K562 (cell line): ENCODE results near the gene DRAXIN. TPM values are rescaled to one million over a fixed set of nuclear protein-coding genes. Genes with fewer than 3 reads are reported as not detected.

Experiments used
- ATAC-seq: fragments of 200-7000 bp; cut with Tn5 transposase; 3 replicates; pipeline ENCODE4 v1.9.1; 2020; ENCODE audit warnings: moderate library complexity
- BruUV-seq: library from RNA; stranded (reverse); fragments of 400-500 nt; replicated peaks from 2 replicates; lab custom pipeline; 2021; lab: Mats Ljungman, UMichigan
- CTCF ChIA-PET: fragments of 300-600 bp; formaldehyde crosslinking; extraction: SDS; loops from one replicate; lab custom pipeline; 2021; ENCODE audit warnings: low intra/inter-chr PET ratio; lab: Yijun Ruan, JAX
- POLR2A ChIA-PET: fragments of 300-600, 350-650 bp; sonication (Branson Sonifier 250); formaldehyde crosslinking; extraction: SDS; loops from one replicate; lab custom pipeline; 2021; ENCODE audit warnings: antibody characterized with exemption, inconsistent platforms; lab: Yijun Ruan, JAX
- DNase-seq, 4 experiments: peaks; one replicate each; pipeline versions ENCODE4 v3.0.0 to v3.0.0-alpha.2; 2011 to 2018; ENCODE audit warnings: low spot score in 3 of 4, mixed read lengths in 3 of 4; ENCODE audit errors: extremely low read depth in 1 of 4
- FAIRE-seq: peaks from 2 replicates; lab custom pipeline; 2011; peaks lifted over from hg19 to GRCh38; lab: Jason Lieb, UNC
- H2AFZ ChIP-seq: 2 replicates; pipeline ENCODE4 v1.6.0; 2011; ENCODE audit warnings: low read depth, low read length, control low read depth, inconsistent platforms
- H3K27ac ChIP-seq: fragments of 200-600 bp; 3 replicates; pipeline ENCODE4 v1.8.0; 2011; ENCODE audit warnings: low read depth, mild to moderate bottlenecking, control low read depth, inconsistent platforms, low read length, moderate library complexity, mixed read lengths; ENCODE audit errors: extremely low read depth
- H3K27me3 ChIP-seq, 2 experiments: fragments of 300-600 bp in 1 of 2; 2 replicates in 1 of 2; 3 replicates in 1 of 2; pipeline versions ENCODE4 v1.6.0 to v1.8.0; 2011; ENCODE audit warnings: inconsistent platforms in 2 of 2, low read length in 2 of 2, mild to moderate bottlenecking in 1 of 2, mixed read lengths in 1 of 2, moderate library complexity in 1 of 2; ENCODE audit not compliant: control insufficient read depth in 2 of 2, insufficient read depth in 2 of 2
- H3K36me3 ChIP-seq: fragments of 300-600 bp; 3 replicates; pipeline ENCODE4 v1.8.0; 2011; ENCODE audit warnings: mild to moderate bottlenecking, low read length, inconsistent platforms; ENCODE audit not compliant: control insufficient read depth, insufficient read depth
- H3K4me1 ChIP-seq, 2 experiments: fragments of 200-600 bp in 1 of 2; replicated peaks in 1 of 2; 2 replicates in 1 of 2; 3 replicates in 1 of 2; pipeline versions ENCODE4 v1.5.1 to v1.8.0; 2011; ENCODE audit warnings: inconsistent platforms in 2 of 2, low read length in 2 of 2, mild to moderate bottlenecking in 1 of 2, mixed read lengths in 1 of 2, moderate library complexity in 1 of 2; ENCODE audit not compliant: control insufficient read depth in 2 of 2, insufficient read depth in 2 of 2
- H3K4me2 ChIP-seq: 2 replicates; pipeline ENCODE4 v1.6.1; 2011; ENCODE audit warnings: low read length, control low read depth, inconsistent platforms, mixed read lengths; ENCODE audit not compliant: insufficient read depth
- H3K4me3 ChIP-seq: fragments of 200-600 bp; sonication (generic), shearing (Covaris generic); 2 replicates; pipeline ENCODE4 v1.5.1; 2016; ENCODE audit warnings: control low read depth, inconsistent platforms
- H3K79me2 ChIP-seq: fragments of 200-600 bp; 3 replicates; pipeline ENCODE4 v1.8.0; 2011; ENCODE audit warnings: low read length, inconsistent platforms; ENCODE audit not compliant: control insufficient read depth, insufficient read depth
- H3K9ac ChIP-seq, 2 experiments: 2 replicates each; pipeline versions ENCODE4 v1.6.0 to v1.6.1; 2011; ENCODE audit warnings: low read depth in 2 of 2, low read length in 2 of 2, control low read depth in 1 of 2, inconsistent platforms in 1 of 2, mild to moderate bottlenecking in 1 of 2, mixed read lengths in 1 of 2; ENCODE audit not compliant: insufficient read depth in 1 of 2
- H3K9me1 ChIP-seq: one replicate; pipeline ENCODE4 v1.6.0; 2011; ENCODE audit warnings: inconsistent platforms, mild to moderate bottlenecking, low read length, moderate library complexity; ENCODE audit not compliant: control insufficient read depth, insufficient read depth
- H3K9me3 ChIP-seq: replicated peaks from 2 replicates; pipeline ENCODE4 v1.5.1; 2011; ENCODE audit warnings: low read depth, low read length, inconsistent platforms; ENCODE audit not compliant: control insufficient read depth, insufficient read depth
- H4K20me1 ChIP-seq: replicated peaks from 2 replicates; pipeline ENCODE4 v1.6.1; 2011; ENCODE audit warnings: low read length, inconsistent platforms, mixed read lengths; ENCODE audit not compliant: control insufficient read depth, insufficient read depth
- ATF7 ChIP-seq: fragments of 450-650 bp; IDR thresholded peaks from 2 replicates; pipeline ENCODE4 v1.7.1; 2014; ENCODE audit warnings: mild to moderate bottlenecking, moderate library complexity
- CHD4 ChIP-seq: fragments of 200-600 bp; sonication (generic); IDR thresholded peaks from 3 replicates; pipeline ENCODE4 v1.6.1; 2012; ENCODE audit warnings: low read depth, mild to moderate bottlenecking, mixed read lengths, low read length, inconsistent platforms; ENCODE audit not compliant: insufficient read depth, insufficient replicate concordance, poor library complexity, severe bottlenecking
- ELF1 ChIP-seq: fragments of 200-800 bp; sonication (Bioruptor generic); IDR thresholded peaks from 2 replicates; pipeline ENCODE4 v1.6.1; 2016; ENCODE audit warnings: missing genetic modification characterization, missing compliant biosample characterization
- MAFF ChIP-seq: IDR thresholded peaks from 2 replicates; pipeline ENCODE4 v1.6.1; 2012; ENCODE audit warnings: low read length, improper control_type of control experiment
- POLR2B ChIP-seq: fragments of 450-650 bp; IDR thresholded peaks from 2 replicates; pipeline ENCODE4 v1.6.1; 2018; ENCODE audit warnings: low read depth; ENCODE audit not compliant: partially characterized antibody
- PPARD ChIP-seq: fragments of 250-450 bp; sonication (Bioruptor Pico); IDR thresholded peaks from 2 replicates; pipeline ENCODE4 v1.8.0; 2022; ENCODE audit warnings: inconsistent platforms, mild to moderate bottlenecking, moderate library complexity
- SMAD1 ChIP-seq: fragments of 150-350 bp; IDR thresholded peaks from 2 replicates; pipeline ENCODE4 v1.6.1; 2014; ENCODE audit warnings: low read length, low read depth; ENCODE audit not compliant: partially characterized antibody
- TCF3 ChIP-seq: sonication (generic); formaldehyde crosslinking; IDR thresholded peaks from 2 replicates; pipeline ENCODE4 v1.4.0; 2020; ENCODE audit warnings: mild to moderate bottlenecking, missing genetic modification reagents
- ZBTB1 ChIP-seq: sonication (generic); formaldehyde crosslinking; IDR thresholded peaks from 2 replicates; pipeline ENCODE4 v1.8.1; 2023; ENCODE audit warnings: missing genetic modification reagents, low read depth, mild to moderate bottlenecking, borderline replicate concordance
- ZNF146 ChIP-seq: IDR thresholded peaks from one replicate; pipeline ENCODE4 v1.6.1; 2018; ENCODE audit warnings: missing compliant biosample characterization; ENCODE audit not compliant: unreplicated experiment
- ZNF165 ChIP-seq: fragments of 250-450 bp; sonication (Bioruptor Pico); IDR thresholded peaks from 2 replicates; pipeline ENCODE4 v1.4.0; 2020; ENCODE audit warnings: borderline replicate concordance
- ZNF316 ChIP-seq: fragments of 450-650 bp; IDR thresholded peaks from 2 replicates; pipeline ENCODE4 v1.6.1; 2016
- ZSCAN32 ChIP-seq: fragments of 450-650 bp; formaldehyde crosslinking; IDR thresholded peaks from 2 replicates; pipeline ENCODE4 v1.4.0; 2020; ENCODE audit warnings: mild to moderate bottlenecking, moderate library complexity
- WGBS: fragments of 100-300 bp; shearing (Covaris generic); methylation state at CpG from one replicate; pipeline ENCODE4 v1.1.6; 2016; ENCODE audit warnings: low coverage, mixed read lengths; ENCODE audit not compliant: insufficient coverage; ENCODE audit errors: missing lambda C conversion rate; 5-methylcytosine and 5-hydroxymethylcytosine counted together
- in situ Hi-C: fragments of 300-500 bp; cut with MboI; formaldehyde crosslinking; loops from 4 replicates; pipeline ENCODE4 v1.15.0; 2018; ENCODE audit warnings: inconsistent platforms, mixed read lengths
- intact Hi-C: fragments of 100-400 bp; cut with micrococcal nuclease; formaldehyde crosslinking; loops from 2 replicates; pipeline ENCODE4 v1.14.2; 2022
- polyA plus RNA-seq, 8 experiments: library from polyadenylated mRNA; depleted of rRNA in 4 of 8; stranded (reverse) in 5 of 8; unstranded in 3 of 8; fragments of >200 nt; fragmentation: Nextera tagmentation in 2 of 8; fragmentation: Illumina TruSeq in 1 of 8; extraction: Ambion mirVana in 2 of 8; extraction: Trizol in 1 of 8; gene quantifications; 2 replicates each; pipeline versions ENCODE4 v1.2.1 to v1.2.3, GENCODE V29; 2011 to 2014; ENCODE audit warnings: inconsistent platforms in 1 of 8, missing spikeins in 1 of 8
- total RNA-seq, 7 experiments: library from RNA; depleted of rRNA in 6 of 7; stranded (reverse); fragments of >200 nt in 6 of 7; fragmentation: Illumina TruSeq in 2 of 7; extraction: Trizol in 2 of 7; gene quantifications; 2 replicates each; pipeline versions ENCODE4 v1.2.1 to v1.2.3, GENCODE V29; 2011 to 2021; ENCODE audit warnings: low replicate concordance in 1 of 7
- TF ChIP-seq, protein P1 (sequence below): sonication (generic); formaldehyde crosslinking; IDR thresholded peaks from 2 replicates; pipeline ENCODE4 v1.8.1; 2023; ENCODE audit warnings: mild to moderate bottlenecking, missing genetic modification reagents
- TF ChIP-seq, protein P2 (sequence below): sonication (generic); formaldehyde crosslinking; IDR thresholded peaks from 2 replicates; pipeline ENCODE4 v1.8.0; 2022; ENCODE audit warnings: mild to moderate bottlenecking, low read depth, missing genetic modification reagents
- TF ChIP-seq, protein P3 (sequence below): sonication (generic); formaldehyde crosslinking; IDR thresholded peaks from 2 replicates; pipeline ENCODE4 v1.8.0; 2022; ENCODE audit warnings: mild to moderate bottlenecking, missing genetic modification reagents
- TF ChIP-seq, protein P4 (sequence below): fragments of 450-650 bp; formaldehyde crosslinking; IDR thresholded peaks from 2 replicates; pipeline ENCODE4 v1.4.0; 2020; ENCODE audit warnings: mild to moderate bottlenecking, moderate library complexity

Gene DRAXIN
- total and polyA plus RNA-seq, 9 of the 15 experiments (the other 6 are each of a cell fraction or from before 2014, with no cell fraction given): 0.01 to 0.04 (median 0.01) TPM; not detected in 6

DNA sequence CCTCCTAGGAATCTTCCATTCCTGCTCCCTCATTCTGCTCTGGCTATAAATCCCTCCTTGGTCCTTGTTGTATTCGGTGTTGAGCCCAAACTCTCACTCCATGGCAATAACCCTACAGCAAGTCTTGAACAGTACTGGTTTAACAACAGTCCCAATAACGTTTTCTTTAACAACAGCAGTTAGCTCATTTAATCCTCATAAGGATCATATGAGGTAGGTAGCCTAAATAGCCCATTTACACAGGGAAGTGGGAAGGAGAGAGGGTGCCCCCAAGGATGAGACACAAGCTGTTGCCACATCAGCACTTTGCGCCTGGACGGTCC, 44.0 kb downstream of the DRAXIN start:
- Histone ChIP-seq H3K4me2 (peak overlapping the region; percentile 99), H3K27me3 (no peaks in the 10 kb centered on the region), H3K9me3 (no peaks in the 10 kb centered on the region), H3K9ac (peak overlapping the region; percentile 34 to 97), H3K36me3 (peaks cover 7% of the 10 kb centered on the region; the same call in 2 of the 3 replicates), H2AFZ (peak overlapping the region; percentile 84), H3K4me3 (peak overlapping the region; percentile 69), H3K27ac (peak overlapping the region; percentile 53), H3K4me1 (peaks cover 43 to 46% of the 10 kb centered on the region in 2 experiments), H3K9me1 (peaks cover 7% of the 10 kb centered on the region), H4K20me1 (no peaks in the 10 kb centered on the region), H3K79me2 (peaks cover 36% of the 10 kb centered on the region)
- FAIRE-seq: no peak
- intact Hi-C loops: loop anchor here (5.0 kb wide), 1 partner anchor 62 kb away; no protein-coding TSS in a partner anchor
- CTCF ChIA-PET: no interaction called here
- no peak for DNase-seq
- WGBS: 33% methylated on average over 4 of the region's 4 CpGs
- in situ Hi-C loops: no loop called here
- POLR2A ChIA-PET: interaction anchor here (0.7 to 3.0 kb wide), 8 partner anchors 14 to 173 kb away, joined by 3 to 23 read pairs (median 3); partner anchors contain the start of gene FBXO6
- BruUV-seq: no TSS peak
- ATAC-seq: no peak
- 0 out of 2 replicates have a peak, but pooled peaks have one; percentile 3 for TF ChIP-seq MAFF
- TF ChIP-seq ZNF146: no peak
- TF ChIP-seq ZSCAN32 (CRISPR knock-in tag): no peak
- TF ChIP-seq ZNF316: peak; percentile 89
- TF ChIP-seq, protein P1, sequence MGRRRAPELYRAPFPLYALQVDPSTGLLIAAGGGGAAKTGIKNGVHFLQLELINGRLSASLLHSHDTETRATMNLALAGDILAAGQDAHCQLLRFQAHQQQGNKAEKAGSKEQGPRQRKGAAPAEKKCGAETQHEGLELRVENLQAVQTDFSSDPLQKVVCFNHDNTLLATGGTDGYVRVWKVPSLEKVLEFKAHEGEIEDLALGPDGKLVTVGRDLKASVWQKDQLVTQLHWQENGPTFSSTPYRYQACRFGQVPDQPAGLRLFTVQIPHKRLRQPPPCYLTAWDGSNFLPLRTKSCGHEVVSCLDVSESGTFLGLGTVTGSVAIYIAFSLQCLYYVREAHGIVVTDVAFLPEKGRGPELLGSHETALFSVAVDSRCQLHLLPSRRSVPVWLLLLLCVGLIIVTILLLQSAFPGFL: 0 out of 2 replicates have a peak, but pooled peaks have one; percentile 23
- TF ChIP-seq ZBTB1 (CRISPR knock-in tag): 0 out of 2 replicates have a peak, but pooled peaks have one; percentile 19
- TF ChIP-seq SMAD1: no peak
- TF ChIP-seq CHD4: no peak
- TF ChIP-seq ATF7: no peak
- no peak for TF ChIP-seq PPARD (CRISPR knock-in tag)
- TF ChIP-seq ELF1 (tag): no peak
- no peak for TF ChIP-seq ZNF165 (CRISPR knock-in tag)
- no peak for TF ChIP-seq POLR2B
- TF ChIP-seq TCF3 (CRISPR knock-in tag): no peak
- TF ChIP-seq, protein P2, sequence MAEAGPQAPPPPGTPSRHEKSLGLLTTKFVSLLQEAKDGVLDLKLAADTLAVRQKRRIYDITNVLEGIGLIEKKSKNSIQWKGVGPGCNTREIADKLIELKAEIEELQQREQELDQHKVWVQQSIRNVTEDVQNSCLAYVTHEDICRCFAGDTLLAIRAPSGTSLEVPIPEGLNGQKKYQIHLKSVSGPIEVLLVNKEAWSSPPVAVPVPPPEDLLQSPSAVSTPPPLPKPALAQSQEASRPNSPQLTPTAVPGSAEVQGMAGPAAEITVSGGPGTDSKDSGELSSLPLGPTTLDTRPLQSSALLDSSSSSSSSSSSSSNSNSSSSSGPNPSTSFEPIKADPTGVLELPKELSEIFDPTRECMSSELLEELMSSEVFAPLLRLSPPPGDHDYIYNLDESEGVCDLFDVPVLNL (CRISPR knock-in tag): no peak
- TF ChIP-seq, protein P3, sequence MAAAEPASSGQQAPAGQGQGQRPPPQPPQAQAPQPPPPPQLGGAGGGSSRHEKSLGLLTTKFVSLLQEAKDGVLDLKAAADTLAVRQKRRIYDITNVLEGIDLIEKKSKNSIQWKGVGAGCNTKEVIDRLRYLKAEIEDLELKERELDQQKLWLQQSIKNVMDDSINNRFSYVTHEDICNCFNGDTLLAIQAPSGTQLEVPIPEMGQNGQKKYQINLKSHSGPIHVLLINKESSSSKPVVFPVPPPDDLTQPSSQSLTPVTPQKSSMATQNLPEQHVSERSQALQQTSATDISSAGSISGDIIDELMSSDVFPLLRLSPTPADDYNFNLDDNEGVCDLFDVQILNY (CRISPR knock-in tag): no peak
- TF ChIP-seq, protein P4, sequence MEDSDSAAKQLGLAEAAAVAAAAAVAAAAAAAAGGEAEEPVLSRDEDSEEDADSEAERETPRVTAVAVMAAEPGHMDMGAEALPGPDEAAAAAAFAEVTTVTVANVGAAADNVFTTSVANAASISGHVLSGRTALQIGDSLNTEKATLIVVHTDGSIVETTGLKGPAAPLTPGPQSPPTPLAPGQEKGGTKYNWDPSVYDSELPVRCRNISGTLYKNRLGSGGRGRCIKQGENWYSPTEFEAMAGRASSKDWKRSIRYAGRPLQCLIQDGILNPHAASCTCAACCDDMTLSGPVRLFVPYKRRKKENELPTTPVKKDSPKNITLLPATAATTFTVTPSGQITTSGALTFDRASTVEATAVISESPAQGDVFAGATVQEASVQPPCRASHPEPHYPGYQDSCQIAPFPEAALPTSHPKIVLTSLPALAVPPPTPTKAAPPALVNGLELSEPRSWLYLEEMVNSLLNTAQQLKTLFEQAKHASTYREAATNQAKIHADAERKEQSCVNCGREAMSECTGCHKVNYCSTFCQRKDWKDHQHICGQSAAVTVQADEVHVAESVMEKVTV (CRISPR knock-in tag): no peak
